SK-N-SH treated with all-trans-retinoic acid at 6 μM for 48 hours (cell line): ENCODE results near the gene DEGS1.

Source experiments
- ATAC-seq: fragments of 200-7000 bp; cut with Tn5 transposase; 3 replicates; pipeline ENCODE4 v1.9.1; 2020; ENCODE audit warnings: mild to moderate bottlenecking, moderate library complexity
- ARNTL ChIP-seq: fragments of 450-650 bp; formaldehyde crosslinking; IDR thresholded peaks from 2 replicates; pipeline ENCODE4 v1.5.0; 2020; ENCODE audit warnings: low read depth, mild to moderate bottlenecking, moderate library complexity, borderline replicate concordance
- BACH2 ChIP-seq: fragments of 250-450 bp; sonication (Bioruptor Pico); IDR thresholded peaks from 2 replicates; pipeline ENCODE4 v1.9.0; 2021; ENCODE audit warnings: mild to moderate bottlenecking, borderline replicate concordance
- CREB5 ChIP-seq: fragments of 250-450 bp; sonication (Bioruptor Pico); IDR thresholded peaks from 2 replicates; pipeline ENCODE4 v1.5.1; 2020; ENCODE audit warnings: low read depth, mild to moderate bottlenecking, moderate library complexity
- CSDC2 ChIP-seq: fragments of 250-450 bp; sonication (Bioruptor Pico); IDR thresholded peaks from 2 replicates; pipeline ENCODE4 v1.5.0; 2020; ENCODE audit warnings: mild to moderate bottlenecking, moderate library complexity
- CSRNP3 ChIP-seq: fragments of 250-450 bp; sonication (Bioruptor Pico); IDR thresholded peaks from 2 replicates; pipeline ENCODE4 v1.5.1; 2021; ENCODE audit warnings: mild to moderate bottlenecking, moderate library complexity
- ESRRG ChIP-seq: fragments of 250-450 bp; sonication (Bioruptor Pico); IDR thresholded peaks from 2 replicates; pipeline ENCODE4 v1.6.1; 2021; ENCODE audit warnings: mild to moderate bottlenecking
- GLIS3 ChIP-seq: fragments of 250-450 bp; sonication (Bioruptor Pico); IDR thresholded peaks from 2 replicates; pipeline ENCODE4 v1.5.0; 2020; ENCODE audit warnings: mild to moderate bottlenecking, moderate library complexity
- PATZ1 ChIP-seq: fragments of 250-450 bp; sonication (Bioruptor Pico); IDR thresholded peaks from 2 replicates; pipeline ENCODE4 v1.8.0; 2020; ENCODE audit warnings: mild to moderate bottlenecking, moderate library complexity, borderline replicate concordance
- POU6F1 ChIP-seq: fragments of 250-450 bp; sonication (Bioruptor Pico); IDR thresholded peaks from 2 replicates; pipeline ENCODE4 v1.8.0; 2021; ENCODE audit warnings: low read depth, mild to moderate bottlenecking, moderate library complexity, borderline replicate concordance
- TCF4 ChIP-seq: fragments of 250-450 bp; sonication (Bioruptor Pico); IDR thresholded peaks from 2 replicates; pipeline ENCODE4 v1.8.0; 2021; ENCODE audit warnings: mild to moderate bottlenecking, moderate library complexity, borderline replicate concordance
- TSHZ2 ChIP-seq: fragments of 250-450 bp; sonication (Bioruptor Pico); IDR thresholded peaks from 2 replicates; pipeline ENCODE4 v1.5.0; 2020; ENCODE audit warnings: mild to moderate bottlenecking, moderate library complexity
- ZC3H10 ChIP-seq: fragments of 250-450 bp; sonication (Bioruptor Pico); IDR thresholded peaks from 2 replicates; pipeline ENCODE4 v1.5.1; 2021; ENCODE audit warnings: mild to moderate bottlenecking, moderate library complexity
- ZFP3 ChIP-seq: fragments of 250-450 bp; sonication (Bioruptor Pico); IDR thresholded peaks from 2 replicates; pipeline ENCODE4 v1.5.0; 2020; ENCODE audit warnings: mild to moderate bottlenecking, moderate library complexity
- ZFP30 ChIP-seq: fragments of 450-650 bp; formaldehyde crosslinking; IDR thresholded peaks from 2 replicates; pipeline ENCODE4 v1.5.0; 2022; ENCODE audit warnings: mild to moderate bottlenecking, moderate library complexity
- ZNF565 ChIP-seq: fragments of 450-650 bp; formaldehyde crosslinking; conservative IDR thresholded peaks from 2 replicates; pipeline ENCODE4 v1.5.0; 2020; ENCODE audit warnings: low read depth, mild to moderate bottlenecking, moderate library complexity
- ZNF70 ChIP-seq: fragments of 450-650 bp; formaldehyde crosslinking; IDR thresholded peaks from 2 replicates; pipeline ENCODE4 v1.5.0; 2020; ENCODE audit warnings: mild to moderate bottlenecking, moderate library complexity
- ZNF8 ChIP-seq: fragments of 450-650 bp; formaldehyde crosslinking; IDR thresholded peaks from 2 replicates; pipeline ENCODE4 v1.5.0; 2020; ENCODE audit warnings: mild to moderate bottlenecking, moderate library complexity

DEGS1 gene

GRCh38 chr1:224213438-224214119 lies 30.5 kb downstream of the DEGS1 start (continued):
- TF ChIP-seq ARNTL (CRISPR knock-in tag) = no peak
- TF ChIP-seq TSHZ2 (CRISPR knock-in tag) = no peak
- TF ChIP-seq BACH2 (CRISPR knock-in tag) = no peak
- no peak for TF ChIP-seq CSRNP3
- TF ChIP-seq CSDC2 (CRISPR knock-in tag) = no peak

- TF ChIP-seq POU6F1 (CRISPR knock-in tag) = no peak
- TF ChIP-seq ZNF8 (CRISPR knock-in tag) = no peak
- no peak for TF ChIP-seq CREB5
- no peak for TF ChIP-seq TCF4 (CRISPR knock-in tag)
- TF ChIP-seq, all 23 proteins: peak for 0
- no peak for ATAC-seq
Observed at GRCh38 chr1:224216382-224216781, 33.3 kb downstream of the DEGS1 start.

GRCh38 chr1:224217655-224218623 lies 34.9 kb downstream of the DEGS1 start:
- no peak for ATAC-seq
- TF ChIP-seq ZC3H10 = no peak
- no peak for TF ChIP-seq CREB5
- no peak for TF ChIP-seq CSDC2 (CRISPR knock-in tag)
- no peak for TF ChIP-seq PATZ1 (CRISPR knock-in tag)
- TF ChIP-seq ZFP30 (CRISPR knock-in tag) = no peak
- TF ChIP-seq CSRNP3 = no peak
- TF ChIP-seq ZFP3 (CRISPR knock-in tag) = no peak
- TF ChIP-seq ZNF70 (CRISPR knock-in tag) = no peak
- TF ChIP-seq ESRRG (CRISPR knock-in tag) = no peak
- no peak for TF ChIP-seq ZNF565 (CRISPR knock-in tag)
- TF ChIP-seq BACH2 (CRISPR knock-in tag) = no peak
- no peak for TF ChIP-seq POU6F1 (CRISPR knock-in tag)
- no peak for TF ChIP-seq GLIS3 (CRISPR knock-in tag)
- TF ChIP-seq TSHZ2 (CRISPR knock-in tag) = no peak
